GM12891 (cell line): Measurements from ENCODE around the gene FLNC.

Experiments
- PAX5 ChIP-seq: IDR thresholded peaks from 2 replicates; pipeline ENCODE4 v1.6.1; 2011; ENCODE audit warnings: low read length, moderate library complexity, mild to moderate bottlenecking; ENCODE audit not compliant: insufficient read depth, severe bottlenecking
- POLR2A ChIP-seq: IDR thresholded peaks from 2 replicates; pipeline ENCODE4 v1.6.1; 2011; ENCODE audit warnings: low read depth, low read length, control low read depth
- POLR2AphosphoS5 ChIP-seq: IDR thresholded peaks from 2 replicates; pipeline ENCODE4 v1.6.1; 2011; ENCODE audit warnings: low read depth, low read length, control low read depth
- POU2F2 ChIP-seq: IDR thresholded peaks from 2 replicates; pipeline ENCODE4 v1.6.1; 2011; ENCODE audit warnings: low read depth, mild to moderate bottlenecking, control low read depth, low read length, moderate library complexity
- TAF1 ChIP-seq: IDR thresholded peaks from 2 replicates; pipeline ENCODE4 v1.6.1; 2011; ENCODE audit warnings: low read depth, low read length, control low read depth

DNA sequence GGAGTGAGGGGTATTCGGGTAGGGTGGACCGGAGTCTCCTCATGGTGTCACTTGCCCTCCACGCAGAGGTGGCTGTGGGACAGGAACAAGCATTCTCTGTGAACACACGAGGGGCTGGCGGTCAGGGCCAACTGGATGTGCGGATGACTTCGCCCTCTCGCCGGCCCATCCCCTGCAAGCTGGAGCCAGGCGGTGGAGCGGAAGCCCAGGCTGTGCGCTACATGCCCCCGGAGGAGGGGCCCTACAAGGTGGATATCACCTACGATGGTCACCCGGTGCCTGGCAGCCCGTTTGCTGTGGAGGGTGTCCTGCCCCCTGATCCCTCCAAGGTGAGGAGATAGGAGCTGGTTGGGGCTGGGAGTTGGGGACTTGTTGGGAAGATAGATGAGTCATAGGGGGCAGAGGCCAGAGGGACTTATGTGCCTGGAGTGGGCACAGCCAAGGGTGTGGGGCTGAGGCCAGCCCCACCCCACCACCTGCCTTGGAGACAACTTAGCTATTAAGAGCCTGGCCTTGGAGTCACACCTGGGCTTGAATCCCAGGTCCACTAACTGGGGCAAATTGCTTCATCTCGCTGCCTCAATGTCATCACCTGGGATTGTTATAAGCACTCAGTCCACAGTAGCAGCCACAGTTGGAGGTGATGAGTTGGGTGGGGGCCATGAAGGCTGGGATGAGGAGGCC, 13.9 kb downstream of the FLNC start:
- TF ChIP-seq POLR2AphosphoS5 (no peak), POLR2A (no peak), TAF1 (no peak), PAX5 (no peak), POU2F2 (no peak)
